SK-N-MC (cell line): ENCODE data around the gene ADARB2.

Experiments
- DNase-seq: peaks from one replicate; pipeline ENCODE4 v3.0.0-alpha.2; 2011; ENCODE audit warnings: low read depth, low spot score
- H3K27ac ChIP-seq: fragments of 200-600 bp; sonication (generic); 2 replicates; pipeline ENCODE4 v1.5.1; 2016; ENCODE audit warnings: mixed run types
- H3K36me3 ChIP-seq: fragments of 200-600 bp; sonication (generic); 2 replicates; pipeline ENCODE4 v1.6.1; 2017; ENCODE audit warnings: antibody characterized with exemption, low read length, mixed read lengths; ENCODE audit not compliant: insufficient read depth
- H3K4me3 ChIP-seq: fragments of 200-600 bp; sonication (generic); 2 replicates; pipeline ENCODE4 v1.5.1; 2016
- H3K9ac ChIP-seq: fragments of 200-600 bp; sonication (generic); 2 replicates; pipeline ENCODE4 v1.8.0; 2017; ENCODE audit warnings: mixed run types, mixed read lengths; ENCODE audit not compliant: insufficient read length
- H3K9me3 ChIP-seq: fragments of 200-600 bp; sonication (generic); 2 replicates; pipeline ENCODE4 v1.6.1; 2017; ENCODE audit warnings: low read depth, mild to moderate bottlenecking, antibody characterized with exemption, low read length, moderate library complexity, mixed read lengths
- EZH2 ChIP-seq: fragments of 200-600 bp; sonication (generic); IDR thresholded peaks from one replicate; pipeline ENCODE4 v1.6.1; 2017; ENCODE audit warnings: antibody characterized with exemption
- FOXP2 ChIP-seq: optimal IDR thresholded peaks from 2 replicates; pipeline ENCODE3; 2011; ENCODE audit warnings: mild to moderate bottlenecking, moderate library complexity; ENCODE audit not compliant: insufficient read depth; ENCODE audit errors: extremely low read length, control extremely low read depth
- POLR2AphosphoS5 ChIP-seq: IDR thresholded peaks from 2 replicates; pipeline ENCODE4 v1.6.1; 2012; ENCODE audit warnings: mild to moderate bottlenecking, low read depth, low read length, borderline replicate concordance

Gene ADARB2

DNA sequence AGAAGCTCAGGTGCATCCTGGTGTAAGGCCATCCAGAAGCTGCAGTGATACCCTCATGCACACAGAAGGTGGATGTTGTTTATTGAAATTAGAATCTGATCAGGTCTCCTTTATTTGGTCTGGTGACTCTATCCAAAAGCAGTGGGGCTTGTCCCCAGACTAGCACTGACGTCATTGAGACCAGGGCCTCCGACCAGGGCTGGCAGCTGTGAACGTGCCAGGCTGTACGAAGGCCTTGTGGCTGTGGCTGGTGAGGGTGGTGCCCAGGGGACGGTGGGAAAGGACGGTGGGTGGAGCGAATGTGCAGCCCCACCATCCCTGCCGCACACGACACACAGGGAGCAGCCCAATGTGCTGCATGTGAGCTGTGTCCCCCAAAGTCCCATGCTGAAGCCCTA is 160.0 kb downstream of the ADARB2 start:
- H3K4me3 ChIP-seq: no peak overlapping the region
- no peak overlapping the region for H3K27ac ChIP-seq
- no peak for DNase-seq
- no peak overlapping the region for H3K9ac ChIP-seq
- H3K36me3 ChIP-seq: no peaks in the 10 kb centered on the region
- TF ChIP-seq POLR2AphosphoS5: no peak
- TF ChIP-seq FOXP2: no peak
- TF ChIP-seq EZH2: no peak
- no peaks in the 10 kb centered on the region for H3K9me3 ChIP-seq

DNA sequence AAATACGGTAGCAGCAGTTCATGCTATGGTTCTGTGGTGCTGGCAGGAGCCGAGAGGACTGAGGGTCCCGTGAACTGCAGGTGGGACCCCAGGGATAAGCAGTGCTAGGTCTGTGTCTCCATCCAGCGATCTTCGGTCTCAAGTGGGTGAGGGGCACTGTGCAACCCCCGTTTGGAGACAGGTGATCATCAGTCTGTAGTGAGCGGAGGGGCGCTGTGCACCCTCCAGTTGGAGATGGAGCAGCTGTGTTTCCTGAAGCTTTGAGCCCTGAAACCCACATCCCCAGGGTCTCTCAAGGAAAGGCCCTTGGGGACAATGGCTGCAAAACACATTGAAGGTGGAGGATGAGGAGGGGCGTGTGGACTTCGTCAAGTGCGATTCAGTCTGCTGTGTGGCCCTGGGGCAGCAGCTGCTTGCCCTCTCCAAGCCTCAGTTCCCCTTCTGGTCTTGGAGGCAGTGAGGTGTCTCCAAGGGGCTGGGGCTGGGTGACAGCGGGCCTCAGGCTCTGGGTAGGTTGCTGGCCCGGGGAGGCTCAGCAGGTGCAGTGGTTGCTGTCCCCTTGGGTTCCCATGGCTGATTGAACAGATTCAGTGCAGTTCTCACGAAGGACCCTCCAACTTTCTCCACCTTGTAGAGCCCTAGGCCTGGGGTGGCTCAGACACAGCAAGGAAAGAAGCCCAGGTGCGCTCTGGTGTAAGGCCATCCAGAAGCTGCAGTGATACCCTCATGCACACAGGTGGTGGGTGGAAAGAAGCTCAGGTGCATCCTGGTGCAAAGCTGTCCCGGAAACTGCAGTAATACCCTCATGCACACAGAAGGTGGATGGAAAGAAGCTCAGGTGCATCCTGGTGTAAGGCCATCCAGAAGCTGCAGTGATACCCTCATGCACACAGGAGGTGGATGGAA is 160.6 kb downstream of the ADARB2 start:
- Histone ChIP-seq H3K9ac (no peak overlapping the region), H3K4me3 (no peak overlapping the region), H3K27ac (no peak overlapping the region), H3K36me3 (no peaks in the 10 kb centered on the region), H3K9me3 (no peaks in the 10 kb centered on the region)
- no peak for TF ChIP-seq POLR2AphosphoS5
- TF ChIP-seq EZH2: no peak
- TF ChIP-seq FOXP2: no peak
- no peak for DNase-seq

DNA sequence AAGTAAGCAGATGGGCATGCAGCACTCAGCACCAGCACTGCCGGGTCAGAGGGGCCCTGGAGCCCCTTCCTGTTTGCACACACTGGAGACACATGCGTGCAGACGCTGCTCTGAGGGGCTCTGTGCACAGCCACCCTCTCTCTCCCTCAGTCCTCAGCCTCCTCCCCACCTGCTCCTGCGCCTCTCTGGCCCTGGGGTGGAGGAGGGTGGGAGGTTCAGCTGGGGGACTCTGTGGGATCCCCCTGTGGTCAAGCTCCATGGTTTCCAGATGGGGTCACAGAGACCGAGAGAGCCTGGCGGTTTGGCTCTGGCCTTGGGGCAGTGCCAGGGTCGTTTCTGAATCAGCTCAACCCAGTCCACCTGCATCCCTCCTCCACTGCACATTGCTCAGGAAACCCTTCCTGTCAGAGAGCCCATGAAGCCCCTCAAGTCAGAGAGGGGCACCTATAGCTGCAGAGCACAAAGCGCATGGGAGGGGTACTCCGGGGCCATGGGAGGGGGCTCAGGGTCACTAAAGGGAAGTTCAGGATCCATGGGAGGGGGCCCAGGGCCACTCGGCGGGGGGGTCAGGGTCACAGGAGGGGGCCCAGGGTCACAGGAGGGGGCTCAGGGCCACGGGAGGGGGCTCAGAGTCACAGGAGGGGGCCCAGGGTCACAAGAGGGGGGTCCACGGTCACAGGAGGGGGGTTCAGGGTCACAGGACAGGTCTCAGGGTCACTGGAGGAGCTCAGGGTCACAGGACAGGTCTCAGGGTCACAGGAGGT is 161.7 kb downstream of the ADARB2 start:
- TF ChIP-seq POLR2AphosphoS5 (no peak), FOXP2 (no peak), EZH2 (no peak)
- Histone ChIP-seq H3K9me3 (no peaks in the 10 kb centered on the region), H3K9ac (no peak overlapping the region), H3K27ac (no peak overlapping the region), H3K36me3 (no peaks in the 10 kb centered on the region), H3K4me3 (no peak overlapping the region)
- no peak for DNase-seq

DNA sequence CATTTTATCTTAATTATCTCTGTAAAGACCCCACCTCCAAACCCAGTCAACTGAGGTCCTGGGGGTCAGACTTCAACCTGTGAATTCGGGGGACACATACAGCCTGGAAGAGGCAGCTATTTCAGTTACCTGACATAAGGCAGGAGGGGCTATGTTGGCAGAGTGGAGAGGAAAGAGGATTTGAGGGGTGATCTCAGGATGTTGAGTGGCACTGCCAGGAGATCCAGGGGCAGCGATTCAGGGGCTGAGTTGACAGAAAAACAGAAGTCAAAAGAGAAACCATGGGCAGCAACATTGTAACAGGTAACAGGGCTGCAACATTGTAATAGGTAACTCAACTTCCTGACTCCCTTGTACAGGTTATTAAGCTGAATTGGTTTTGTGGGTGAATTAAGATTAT is 162.6 kb downstream of the ADARB2 start:
- DNase-seq: no peak
- Histone ChIP-seq H3K27ac (no peak overlapping the region), H3K36me3 (no peaks in the 10 kb centered on the region), H3K4me3 (no peak overlapping the region), H3K9me3 (no peaks in the 10 kb centered on the region), H3K9ac (no peak overlapping the region)
- no peak for TF ChIP-seq FOXP2
- TF ChIP-seq POLR2AphosphoS5: no peak
- TF ChIP-seq EZH2: no peak

DNA sequence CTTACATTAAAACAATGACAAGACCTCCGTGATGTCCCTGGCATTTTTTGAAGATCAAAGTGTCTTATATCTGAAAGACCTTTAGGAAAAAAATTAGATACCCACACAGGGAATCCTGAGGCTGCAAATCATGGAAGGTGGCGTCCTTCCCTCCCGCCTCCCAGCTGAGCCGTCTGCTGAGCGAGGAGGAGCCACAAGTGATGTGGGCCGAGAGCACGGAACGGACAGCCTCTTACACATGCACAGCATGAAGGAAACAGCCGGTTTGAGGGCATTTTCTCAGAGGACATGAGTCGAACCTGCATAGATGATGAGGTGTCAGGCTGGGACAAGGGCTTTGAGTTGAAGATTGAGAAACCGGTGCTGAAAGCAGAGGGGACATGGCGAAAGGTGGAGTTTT is 163.3 kb downstream of the ADARB2 start:
- Histone ChIP-seq H3K9me3 (no peaks in the 10 kb centered on the region), H3K27ac (no peak overlapping the region), H3K9ac (no peak overlapping the region), H3K4me3 (no peak overlapping the region), H3K36me3 (no peaks in the 10 kb centered on the region)
- DNase-seq: no peak
- TF ChIP-seq EZH2: no peak
- TF ChIP-seq FOXP2: no peak
- TF ChIP-seq POLR2AphosphoS5: no peak

DNA sequence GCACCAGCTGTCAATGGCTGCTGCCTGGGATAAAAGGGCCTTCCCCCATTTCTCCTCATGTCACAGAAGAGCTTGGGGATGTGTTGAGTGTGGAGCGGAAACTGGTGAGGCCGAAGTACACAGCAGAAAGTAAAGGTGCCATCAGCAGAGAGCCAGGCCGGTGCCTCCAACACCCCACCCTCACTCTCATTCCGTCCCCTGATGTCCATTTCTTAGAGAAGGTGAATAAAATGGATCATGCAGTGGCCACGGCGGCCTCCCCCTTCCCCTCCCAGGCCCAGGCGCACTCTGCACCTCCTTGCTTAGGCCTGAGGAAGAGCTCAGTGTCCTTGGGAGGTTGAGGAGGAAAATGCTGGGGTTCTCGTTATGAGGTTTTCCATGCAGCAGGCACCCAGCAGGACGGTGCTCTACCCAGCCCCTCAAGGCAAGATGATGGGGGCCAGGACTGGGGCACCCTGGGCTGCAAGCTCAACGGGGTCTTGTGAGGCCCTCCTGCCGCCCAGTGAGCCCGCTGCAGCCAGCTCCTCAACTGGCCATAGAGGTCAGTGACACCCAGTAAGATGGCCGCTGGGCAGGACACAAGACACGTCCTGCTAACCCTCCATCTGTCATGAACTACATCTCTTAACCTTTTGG is 163.9 kb downstream of the ADARB2 start:
- no peak for DNase-seq
- Histone ChIP-seq H3K4me3 (no peak overlapping the region), H3K9me3 (no peaks in the 10 kb centered on the region), H3K9ac (no peak overlapping the region), H3K36me3 (no peaks in the 10 kb centered on the region), H3K27ac (no peak overlapping the region)
- TF ChIP-seq FOXP2 (no peak), POLR2AphosphoS5 (no peak), EZH2 (no peak)

DNA sequence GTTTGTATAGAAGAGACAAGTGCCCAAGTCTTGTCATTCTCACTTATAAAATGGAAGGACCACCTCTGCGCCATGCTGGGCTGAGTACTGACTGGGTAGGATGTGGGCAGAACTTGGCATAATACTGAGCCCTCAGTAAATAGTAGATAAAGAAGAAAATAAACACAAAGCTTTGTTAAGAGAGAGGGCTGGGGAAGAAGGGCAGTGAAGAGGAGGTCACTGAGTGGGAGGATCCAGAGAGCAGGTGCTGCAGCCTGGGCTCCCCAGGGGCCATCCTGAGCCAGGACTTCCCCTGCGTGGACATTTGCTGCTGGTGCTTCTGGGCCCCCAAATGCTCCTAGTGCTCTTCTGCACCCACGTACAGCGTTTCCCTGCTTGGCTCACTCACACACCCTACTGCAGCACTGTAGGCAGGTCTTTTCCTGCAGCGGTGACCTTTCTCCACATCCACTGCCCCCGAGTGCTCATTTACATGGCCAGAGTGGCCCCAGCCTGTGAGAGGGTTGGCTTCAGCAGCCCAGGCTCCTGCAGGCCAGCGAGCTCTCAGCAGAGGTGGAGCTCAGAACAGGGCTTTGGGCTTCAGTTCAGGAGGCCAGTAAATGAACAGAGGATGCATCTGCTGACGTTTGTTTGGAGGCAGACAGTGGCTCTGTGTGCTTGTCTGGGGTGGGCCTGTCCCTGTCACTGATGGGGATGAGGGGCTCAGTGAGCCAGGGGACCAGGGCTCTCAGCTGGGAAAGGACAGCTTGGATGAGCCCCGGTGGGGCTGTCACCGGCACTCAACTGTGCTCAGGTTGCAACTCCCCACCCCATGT is 164.6 kb downstream of the ADARB2 start:
- TF ChIP-seq FOXP2 (no peak), EZH2 (no peak), POLR2AphosphoS5 (no peak)
- no peaks in the 10 kb centered on the region for H3K36me3 ChIP-seq
- H3K9me3 ChIP-seq: no peaks in the 10 kb centered on the region
- H3K4me3 ChIP-seq: no peak overlapping the region
- DNase-seq: no peak
- H3K27ac ChIP-seq: no peak overlapping the region
- no peak overlapping the region for H3K9ac ChIP-seq
